Progenitor cell of endocrine pancreas (in vitro differentiated cells): ENCODE measurements around the gene HPCAL1. TPM values are rescaled to one million over a fixed set of nuclear protein-coding genes. Genes with fewer than 3 reads are reported as not detected.

Experiments
- DNase-seq: peaks from one replicate; pipeline ENCODE4 v3.0.0; 2021; ENCODE audit warnings: low spot score; ENCODE audit not compliant: unreplicated experiment
- H3K27ac Mint-ChIP-seq: 2 replicates; pipeline ENCODE4 v1.8.0; 2021; ENCODE audit warnings: mild to moderate bottlenecking, moderate library complexity, mixed read lengths
- H3K27me3 Mint-ChIP-seq: 2 replicates; pipeline ENCODE4 v1.8.0; 2021; ENCODE audit warnings: mixed read lengths
- H3K36me3 Mint-ChIP-seq: 2 replicates; pipeline ENCODE4 v1.8.0; 2022; ENCODE audit warnings: mixed read lengths; ENCODE audit not compliant: insufficient read depth
- H3K4me1 Mint-ChIP-seq: 2 replicates; pipeline ENCODE4 v1.8.0; 2021; ENCODE audit warnings: low read depth, mixed read lengths
- H3K4me3 Mint-ChIP-seq: 2 replicates; pipeline ENCODE4 v1.8.0; 2021; ENCODE audit warnings: low read depth, mild to moderate bottlenecking, moderate library complexity, mixed read lengths
- H3K9me3 Mint-ChIP-seq: 2 replicates; pipeline ENCODE4 v1.8.0; 2021; ENCODE audit warnings: low read depth, mixed read lengths
- CTCF ChIP-seq: fragments of 200-600 bp; sonication (generic); IDR thresholded peaks from one replicate; pipeline ENCODE4 v1.5.0; 2021; ENCODE audit warnings: antibody characterized with exemption, mild to moderate bottlenecking; ENCODE audit not compliant: unreplicated experiment
- total RNA-seq: library from RNA; stranded (reverse); gene quantifications from 2 replicates; pipeline ENCODE4 v1.2.1, GENCODE V29; 2021

HPCAL1 gene
- total RNA-seq, 1 donor from 2014 or later = 16.5 TPM

- TF ChIP-seq CTCF = no peak
- DNase-seq = no peak
- no peak overlapping the region for H3K4me3 Mint-ChIP-seq
- no peak overlapping the region for H3K27ac Mint-ChIP-seq
- no peaks in the 10 kb centered on the region for H3K9me3 Mint-ChIP-seq
- H3K4me1 Mint-ChIP-seq = peaks cover 1% of the 10 kb centered on the region
- no peaks in the 10 kb centered on the region for H3K36me3 Mint-ChIP-seq
- H3K27me3 Mint-ChIP-seq = peaks cover 13% of the 10 kb centered on the region
Observed at GRCh38 chr2:10283106-10284062, 19.3 kb upstream of the HPCAL1 start.

- no peaks in the 10 kb centered on the region for H3K9me3 Mint-ChIP-seq
- peaks cover 1% of the 10 kb centered on the region for H3K4me1 Mint-ChIP-seq
- H3K27ac Mint-ChIP-seq = no peak overlapping the region
- DNase-seq = no peak
- no peaks in the 10 kb centered on the region for H3K36me3 Mint-ChIP-seq
- no peak overlapping the region for H3K4me3 Mint-ChIP-seq
- no peak for TF ChIP-seq CTCF
- peaks cover 4% of the 10 kb centered on the region for H3K27me3 Mint-ChIP-seq
Observed at GRCh38 chr2:10284108-10284870, 18.4 kb upstream of the HPCAL1 start.

- no peak for DNase-seq
- Mint-ChIP-seq H3K4me1 (peaks cover 1% of the 10 kb centered on the region), H3K36me3 (no peaks in the 10 kb centered on the region), H3K4me3 (no peak overlapping the region), H3K9me3 (no peaks in the 10 kb centered on the region), H3K27me3 (no peaks in the 10 kb centered on the region), H3K27ac (no peak overlapping the region)
- TF ChIP-seq CTCF = no peak
Observed at GRCh38 chr2:10285191-10285555, 17.5 kb upstream of the HPCAL1 start.

- Mint-ChIP-seq H3K27ac (no peak overlapping the region), H3K4me3 (no peak overlapping the region)
- no peak for TF ChIP-seq CTCF
Observed at GRCh38 chr2:10285556-10286198, 17.0 kb upstream of the HPCAL1 start.

More at GRCh38 chr2:10285556-10286198, 17.0 kb upstream of the HPCAL1 start:
- Mint-ChIP-seq H3K9me3 (no peaks in the 10 kb centered on the region), H3K4me1 (peaks cover 1% of the 10 kb centered on the region), H3K36me3 (no peaks in the 10 kb centered on the region), H3K27me3 (no peaks in the 10 kb centered on the region)
- no peak for DNase-seq
